Left renal pelvis (tissue), 4 donors: ENCODE results near the gene ELAPOR2. TPM values are rescaled to one million over a fixed set of nuclear protein-coding genes. Genes with fewer than 3 reads are reported as not detected.
"Not testable (repeated sequence)": the region's sequence is repeated elsewhere in the genome, so short reads cannot be mapped to it uniquely, and the experiment has no call there.

Experiments used
- DNase-seq, 4 donors: peaks; one replicate each; pipeline ENCODE4 v3.0.0-alpha.2; 2013; ENCODE audit warnings: low read depth in 4 of 4, low spot score in 3 of 4
- polyA plus RNA-seq, 4 donors: library from polyadenylated mRNA; unstranded; fragments of 120-200 nt; gene quantifications; one replicate each; pipeline ENCODE4 v1.2.1, GENCODE V29; 2013; ENCODE audit not compliant: insufficient read length in 4 of 4

Gene ELAPOR2, protein sequence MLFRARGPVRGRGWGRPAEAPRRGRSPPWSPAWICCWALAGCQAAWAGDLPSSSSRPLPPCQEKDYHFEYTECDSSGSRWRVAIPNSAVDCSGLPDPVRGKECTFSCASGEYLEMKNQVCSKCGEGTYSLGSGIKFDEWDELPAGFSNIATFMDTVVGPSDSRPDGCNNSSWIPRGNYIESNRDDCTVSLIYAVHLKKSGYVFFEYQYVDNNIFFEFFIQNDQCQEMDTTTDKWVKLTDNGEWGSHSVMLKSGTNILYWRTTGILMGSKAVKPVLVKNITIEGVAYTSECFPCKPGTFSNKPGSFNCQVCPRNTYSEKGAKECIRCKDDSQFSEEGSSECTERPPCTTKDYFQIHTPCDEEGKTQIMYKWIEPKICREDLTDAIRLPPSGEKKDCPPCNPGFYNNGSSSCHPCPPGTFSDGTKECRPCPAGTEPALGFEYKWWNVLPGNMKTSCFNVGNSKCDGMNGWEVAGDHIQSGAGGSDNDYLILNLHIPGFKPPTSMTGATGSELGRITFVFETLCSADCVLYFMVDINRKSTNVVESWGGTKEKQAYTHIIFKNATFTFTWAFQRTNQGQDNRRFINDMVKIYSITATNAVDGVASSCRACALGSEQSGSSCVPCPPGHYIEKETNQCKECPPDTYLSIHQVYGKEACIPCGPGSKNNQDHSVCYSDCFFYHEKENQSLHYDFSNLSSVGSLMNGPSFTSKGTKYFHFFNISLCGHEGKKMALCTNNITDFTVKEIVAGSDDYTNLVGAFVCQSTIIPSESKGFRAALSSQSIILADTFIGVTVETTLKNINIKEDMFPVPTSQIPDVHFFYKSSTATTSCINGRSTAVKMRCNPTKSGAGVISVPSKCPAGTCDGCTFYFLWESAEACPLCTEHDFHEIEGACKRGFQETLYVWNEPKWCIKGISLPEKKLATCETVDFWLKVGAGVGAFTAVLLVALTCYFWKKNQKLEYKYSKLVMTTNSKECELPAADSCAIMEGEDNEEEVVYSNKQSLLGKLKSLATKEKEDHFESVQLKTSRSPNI
- polyA plus RNA-seq: 1 to 10 TPM; 2.9 to 7.7 (median 6.9) TPM

DNA sequence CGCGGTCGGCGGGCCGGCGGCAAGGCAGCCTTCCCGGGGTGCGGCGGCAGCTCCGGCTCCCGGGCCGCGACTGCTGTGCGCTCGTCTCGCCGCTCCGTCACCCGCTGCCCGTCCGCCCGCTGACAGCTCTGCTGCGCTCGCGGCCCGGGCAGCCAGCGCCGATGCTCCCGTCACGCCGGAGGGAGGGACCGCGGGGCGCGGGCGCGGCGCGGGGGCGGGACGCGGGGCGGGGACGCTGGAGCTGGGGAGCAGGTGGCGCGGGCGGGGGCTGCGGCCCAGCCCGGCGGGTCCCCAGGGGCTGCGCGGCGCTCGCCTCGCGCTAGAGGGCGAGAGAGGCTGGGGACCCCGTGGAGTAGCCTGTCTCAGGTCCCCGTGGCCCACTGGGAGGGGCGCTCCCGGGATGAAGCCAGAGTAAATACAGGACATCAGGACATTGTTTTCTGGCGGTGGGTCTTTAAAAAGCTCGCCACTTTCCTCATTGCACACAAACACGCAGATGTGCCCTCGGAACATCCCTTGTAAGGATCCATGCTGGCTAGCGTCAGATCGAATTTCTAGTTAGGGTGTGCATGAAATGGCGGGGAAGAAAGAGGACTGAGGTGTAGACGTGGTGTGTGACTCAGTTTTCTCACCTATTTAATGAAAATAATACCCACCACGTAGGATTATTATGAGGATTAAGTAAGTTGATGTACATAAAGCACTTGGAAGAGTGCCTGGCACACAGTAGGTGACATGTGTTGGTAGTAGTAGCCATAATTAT is at the start of gene ELAPOR2:
TSS of gene ELAPOR2 (minus strand) at position 130 of the 763 bp plus-strand sequence. CDS start 141 bp downstream, outside the sequence.
- peak; percentile 41 to 63 (median 50) for DNase-seq

DNA sequence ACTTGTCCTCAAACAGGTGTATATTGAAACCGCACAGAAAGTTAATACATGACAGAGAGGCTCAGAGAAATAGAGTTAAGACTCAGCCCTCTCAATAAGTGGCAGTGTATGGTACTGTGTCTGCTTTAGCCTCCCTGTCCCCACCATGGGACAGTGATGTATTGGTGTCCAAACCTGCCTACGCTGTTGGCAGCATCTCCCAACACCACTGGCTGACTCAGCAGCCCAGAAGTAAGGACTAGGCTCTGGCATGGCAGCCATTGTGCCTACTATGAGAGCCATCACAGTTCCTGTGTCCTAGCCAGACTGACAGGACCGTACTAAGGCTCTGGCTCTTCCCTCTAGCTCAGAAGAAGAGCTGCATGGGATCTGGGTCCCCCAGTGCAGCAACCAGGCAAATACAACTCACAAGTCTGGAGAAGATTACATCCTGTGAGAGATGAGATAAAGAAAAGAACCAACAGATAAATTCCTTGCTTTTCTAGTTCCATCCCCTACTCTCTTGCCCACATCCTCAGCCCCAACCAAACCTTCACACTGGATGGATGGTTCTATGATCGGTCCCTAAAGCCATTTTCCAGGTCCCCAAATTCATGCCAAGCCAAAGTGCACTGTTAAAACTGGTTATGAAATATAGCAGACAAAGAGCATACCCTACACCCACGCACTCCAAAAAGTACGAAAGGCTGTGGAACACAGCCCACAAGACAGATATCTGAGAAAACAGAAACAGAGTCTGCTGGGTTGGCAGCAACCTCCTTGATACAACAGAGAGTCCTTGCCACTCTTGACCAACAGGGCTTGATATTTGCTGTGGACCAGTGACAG is 48.7 kb upstream of the ELAPOR2 start:
- DNase-seq: no peak

DNA sequence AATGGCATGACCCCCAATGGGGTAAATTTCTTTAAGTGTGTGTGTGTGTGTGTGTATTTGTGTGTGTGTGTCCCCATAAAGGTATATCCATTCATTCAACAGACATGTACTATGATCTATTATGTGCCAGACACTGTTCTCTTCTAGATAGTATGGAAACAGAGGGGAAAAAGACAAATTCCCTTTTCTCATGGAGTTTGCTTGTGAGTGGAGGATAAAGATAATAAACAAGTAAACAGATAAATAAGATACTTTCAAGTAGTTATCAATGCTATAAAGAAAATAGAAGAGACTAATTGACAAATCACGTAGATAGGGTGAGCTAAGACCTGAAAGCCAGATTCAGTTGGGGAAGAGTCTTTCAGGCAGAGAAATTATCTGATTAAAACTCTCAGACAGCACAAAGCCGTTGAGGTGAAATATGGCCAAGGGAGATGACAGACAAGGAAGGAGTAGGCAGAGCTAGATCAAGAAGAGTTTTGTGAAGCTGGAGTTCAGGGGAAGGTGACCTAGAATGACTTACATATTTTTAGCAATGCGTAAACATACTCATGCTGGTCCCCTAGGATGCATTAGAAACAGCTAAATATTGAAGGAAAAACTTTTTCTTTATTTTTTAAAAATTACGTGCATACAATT is 47.6 kb upstream of the ELAPOR2 start:
- no peak for DNase-seq

DNA sequence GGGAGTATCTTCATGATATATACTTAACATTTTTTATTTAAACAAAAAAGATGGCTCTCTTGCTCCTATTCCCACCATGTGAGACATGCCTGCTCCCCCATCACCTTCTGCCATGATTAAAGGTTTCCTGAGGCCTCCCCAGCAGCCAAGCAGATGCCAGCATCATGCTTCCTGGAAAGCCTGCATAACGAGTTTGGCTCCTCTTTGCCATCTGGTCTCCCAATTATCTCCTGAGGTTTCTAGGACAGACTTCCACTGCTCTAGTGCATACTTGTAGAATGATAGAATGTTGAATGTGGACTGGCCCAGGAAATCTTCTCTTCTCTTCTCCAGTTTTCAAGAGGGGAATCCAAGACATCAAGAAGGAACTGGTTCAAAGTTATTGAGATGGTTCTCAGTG is 45.9 kb upstream of the ELAPOR2 start:
- DNase-seq: no peak

DNA sequence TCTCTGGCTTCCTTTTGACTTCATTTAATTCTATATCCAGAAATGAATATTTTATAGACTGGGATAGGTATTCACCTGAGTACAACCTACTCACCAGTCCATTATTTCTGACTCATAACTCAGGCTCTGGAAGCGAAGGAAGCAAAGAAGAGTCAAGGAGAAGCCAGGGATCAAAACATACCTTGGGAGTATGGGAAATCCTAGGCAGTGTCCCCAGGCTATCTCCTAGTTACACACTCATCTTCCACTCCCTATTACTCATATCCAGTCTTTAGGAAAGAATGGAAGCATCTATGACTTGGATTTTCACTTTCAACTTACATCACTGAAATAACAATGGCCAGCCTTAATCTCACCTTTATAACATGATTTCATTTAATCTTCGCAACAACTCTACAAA is 40.9 kb upstream of the ELAPOR2 start:
- DNase-seq: no peak

DNA sequence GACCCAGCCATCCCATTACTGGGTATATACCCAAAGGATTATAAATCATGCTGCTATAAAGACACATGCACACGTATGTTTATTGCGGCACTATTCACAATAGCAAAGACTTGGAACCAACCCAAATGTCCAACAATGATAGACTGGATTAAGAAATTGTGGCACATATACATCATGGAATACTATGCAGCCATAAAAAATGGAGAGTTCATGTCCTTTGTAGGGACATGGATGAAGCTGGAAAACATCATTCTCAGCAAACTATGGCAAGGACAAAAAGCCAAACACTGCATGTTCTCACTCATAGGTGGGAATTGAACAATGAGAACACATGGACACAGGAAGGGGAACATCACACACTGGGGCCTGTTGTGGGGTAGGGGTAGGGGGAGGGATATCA is 37.9 kb upstream of the ELAPOR2 start:
- not testable (repeated sequence) for DNase-seq

DNA sequence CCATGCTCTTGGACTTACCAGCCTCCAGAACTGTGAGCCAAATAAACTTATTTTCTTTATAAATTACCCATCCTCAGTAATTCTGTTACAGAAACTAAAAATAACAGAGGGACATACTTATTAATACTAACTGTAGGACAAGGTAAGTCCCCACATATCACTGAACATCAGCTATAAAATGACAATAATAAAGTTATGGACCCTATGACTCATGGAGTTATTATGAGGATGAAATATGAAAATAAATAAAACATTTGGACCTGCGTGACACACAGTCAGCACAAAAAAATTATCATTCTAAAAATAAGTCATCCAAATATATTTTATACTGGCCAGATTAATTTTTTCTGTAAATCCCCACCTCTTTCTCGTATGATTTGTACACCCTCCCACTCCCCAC is 34.9 kb upstream of the ELAPOR2 start:
- DNase-seq: no peak

DNA sequence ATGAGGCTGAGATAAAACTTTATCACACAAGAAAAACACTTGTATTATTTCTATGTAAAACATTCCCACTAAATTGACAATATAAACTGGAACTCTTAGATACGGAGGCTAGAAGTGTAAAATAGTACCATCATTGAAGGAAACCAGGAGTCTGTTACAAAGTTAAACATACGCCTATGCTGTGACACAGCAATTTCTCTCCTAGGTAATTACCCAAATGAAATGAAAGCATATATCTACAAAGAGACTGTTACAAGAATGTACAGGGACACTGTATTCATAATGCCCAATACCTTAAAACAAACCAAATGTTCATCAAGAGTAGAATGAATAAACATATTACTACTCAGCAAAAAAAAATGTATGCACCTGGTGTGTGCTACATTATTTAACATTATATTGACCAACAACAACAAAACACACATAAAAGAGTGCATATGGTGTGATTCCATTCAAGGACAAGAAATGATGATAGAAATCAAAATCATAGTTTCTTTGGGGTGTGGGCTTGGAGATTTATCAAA is 33.2 kb upstream of the ELAPOR2 start:
- DNase-seq: no peak

DNA sequence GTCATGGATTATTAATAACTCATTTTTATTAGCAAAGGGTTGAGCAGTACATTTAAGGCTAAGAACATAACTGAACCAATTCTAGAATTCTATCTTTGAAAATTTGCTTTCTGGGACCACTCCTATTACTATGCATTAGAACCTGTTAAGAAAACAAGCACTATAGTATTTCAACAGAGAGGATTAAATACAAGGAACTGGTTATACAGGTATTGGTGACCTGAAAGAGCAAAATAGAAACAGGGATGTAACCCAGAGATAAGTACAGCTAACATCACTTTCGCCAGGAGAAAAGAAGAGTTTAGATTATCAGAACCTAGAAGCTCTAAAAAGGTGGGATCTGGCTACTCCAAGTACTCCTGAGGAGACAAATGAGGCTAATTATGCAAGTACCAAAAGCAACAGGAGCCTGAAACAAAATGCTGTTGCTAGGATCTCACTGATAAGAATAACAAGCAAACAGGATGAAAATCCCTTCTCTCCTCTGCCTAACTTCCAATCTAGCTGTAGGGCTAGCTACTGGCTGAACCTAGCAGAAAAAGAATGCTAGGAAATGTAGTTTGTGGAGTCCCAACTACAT is 32.1 kb upstream of the ELAPOR2 start:
- no peak for DNase-seq

DNA sequence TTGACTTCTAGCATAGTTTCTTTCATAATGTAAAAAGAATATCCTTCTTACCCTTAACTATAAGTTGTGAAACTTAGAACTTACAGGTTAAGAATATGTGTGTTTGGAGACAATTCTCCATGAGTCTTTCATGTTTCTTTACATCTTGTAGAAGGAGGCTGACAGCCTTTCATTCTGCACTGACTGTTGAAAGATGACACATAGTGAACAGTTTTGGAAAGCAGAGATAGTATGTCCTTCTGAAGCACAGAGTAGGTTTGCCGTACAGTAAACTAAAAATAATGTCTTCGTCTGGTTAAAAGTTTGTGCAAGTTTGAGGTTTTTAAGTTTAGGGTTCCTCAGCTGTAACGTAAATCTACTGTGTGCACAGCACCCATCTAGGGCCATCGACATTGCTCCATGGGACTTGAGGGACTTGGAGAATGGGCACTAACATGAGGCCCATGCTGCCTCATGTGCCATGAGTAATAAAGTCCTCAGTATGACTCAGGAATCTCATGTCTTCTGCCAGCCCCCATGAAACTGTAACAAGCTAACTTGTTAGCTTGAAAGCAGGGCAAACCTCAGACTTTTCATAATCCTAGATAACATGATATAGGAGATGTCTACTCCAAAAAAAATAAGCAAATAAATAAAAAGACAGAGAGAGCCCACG is 24.5 kb upstream of the ELAPOR2 start:
- DNase-seq: no peak

DNA sequence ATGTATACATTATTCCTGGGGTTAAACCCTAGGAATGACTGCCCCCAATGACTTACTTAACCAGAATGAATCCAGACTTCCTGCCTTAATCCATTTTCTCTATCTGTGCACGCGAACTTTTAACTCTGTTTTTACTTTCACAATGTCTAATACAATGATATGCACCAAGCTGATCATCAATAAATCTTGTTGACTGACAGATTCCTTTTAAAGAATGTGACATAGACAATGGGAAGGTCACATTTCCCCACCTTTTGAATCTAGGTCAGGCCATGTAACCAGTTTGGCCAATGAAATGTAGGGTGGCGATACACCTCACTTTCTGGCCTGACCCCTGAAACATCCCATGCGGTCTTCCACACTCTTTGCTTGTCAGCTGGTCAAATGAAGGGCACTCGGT is 23.2 kb upstream of the ELAPOR2 start:
- DNase-seq: no peak

DNA sequence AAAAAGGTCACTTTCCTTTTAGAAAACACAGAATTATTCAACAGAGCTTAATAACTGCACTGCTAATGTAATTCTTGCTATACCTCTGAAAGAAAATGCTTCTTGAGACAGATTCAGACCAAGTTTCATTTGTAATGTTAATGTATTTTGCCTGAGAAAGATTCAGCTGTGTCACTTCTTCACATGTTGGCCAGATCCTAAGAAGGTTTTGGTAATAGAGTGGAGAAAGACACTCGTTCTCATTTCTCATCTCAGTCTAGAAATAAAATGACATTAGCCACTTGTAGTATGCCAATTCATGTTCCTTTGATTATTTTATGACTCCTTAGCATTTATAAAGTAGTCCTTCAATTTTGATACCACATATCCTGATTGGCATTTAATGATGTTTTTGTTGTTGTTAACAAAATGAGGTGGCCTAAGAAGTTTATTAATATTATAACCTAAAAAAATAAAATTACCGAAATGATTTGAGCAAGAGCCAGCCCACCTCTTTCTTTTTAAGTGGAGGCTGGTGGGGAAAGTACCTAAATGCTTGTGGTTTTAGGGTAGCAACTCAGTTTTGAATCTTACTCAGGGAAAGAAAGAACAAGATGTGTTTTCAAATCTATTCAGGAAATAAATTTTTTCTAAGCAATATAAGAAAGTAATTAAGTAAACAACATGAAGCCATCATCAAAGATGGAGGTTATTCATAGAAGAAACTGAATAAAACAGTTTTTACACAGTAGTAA is 16.4 kb upstream of the ELAPOR2 start:
- no peak for DNase-seq

DNA sequence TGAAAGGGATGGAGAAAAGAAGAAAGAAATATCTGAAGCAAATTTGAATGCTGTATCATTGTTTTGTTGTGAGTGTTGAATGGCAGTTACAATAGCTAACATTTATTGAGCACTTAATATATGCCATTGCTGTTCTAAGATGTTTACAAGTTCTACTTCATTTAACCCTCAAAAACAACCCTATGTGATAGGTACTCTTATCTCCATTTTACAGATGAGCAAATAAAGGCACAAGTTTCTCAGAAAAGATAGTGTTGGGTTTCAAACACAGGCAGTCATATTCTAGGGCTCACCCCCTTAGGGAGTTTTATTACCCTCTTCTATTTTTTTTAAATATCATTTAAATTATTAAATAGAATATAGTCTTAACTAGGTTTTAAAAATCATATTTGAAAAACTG is 8.3 kb upstream of the ELAPOR2 start:
- DNase-seq: no peak

DNA sequence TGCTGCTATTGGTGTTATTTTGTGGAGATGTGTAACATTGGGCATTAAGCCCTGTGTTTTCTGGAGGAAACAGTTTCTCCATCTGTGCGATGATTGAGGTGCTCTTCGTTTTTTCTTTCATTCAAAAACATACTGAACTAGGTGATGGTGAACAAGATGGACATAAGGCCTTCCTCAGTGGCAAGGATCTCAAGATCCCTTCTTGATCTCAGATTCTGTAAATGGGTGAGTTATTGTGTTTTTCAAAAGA is 759 bp upstream of the ELAPOR2 start:
- no peak for DNase-seq

DNA sequence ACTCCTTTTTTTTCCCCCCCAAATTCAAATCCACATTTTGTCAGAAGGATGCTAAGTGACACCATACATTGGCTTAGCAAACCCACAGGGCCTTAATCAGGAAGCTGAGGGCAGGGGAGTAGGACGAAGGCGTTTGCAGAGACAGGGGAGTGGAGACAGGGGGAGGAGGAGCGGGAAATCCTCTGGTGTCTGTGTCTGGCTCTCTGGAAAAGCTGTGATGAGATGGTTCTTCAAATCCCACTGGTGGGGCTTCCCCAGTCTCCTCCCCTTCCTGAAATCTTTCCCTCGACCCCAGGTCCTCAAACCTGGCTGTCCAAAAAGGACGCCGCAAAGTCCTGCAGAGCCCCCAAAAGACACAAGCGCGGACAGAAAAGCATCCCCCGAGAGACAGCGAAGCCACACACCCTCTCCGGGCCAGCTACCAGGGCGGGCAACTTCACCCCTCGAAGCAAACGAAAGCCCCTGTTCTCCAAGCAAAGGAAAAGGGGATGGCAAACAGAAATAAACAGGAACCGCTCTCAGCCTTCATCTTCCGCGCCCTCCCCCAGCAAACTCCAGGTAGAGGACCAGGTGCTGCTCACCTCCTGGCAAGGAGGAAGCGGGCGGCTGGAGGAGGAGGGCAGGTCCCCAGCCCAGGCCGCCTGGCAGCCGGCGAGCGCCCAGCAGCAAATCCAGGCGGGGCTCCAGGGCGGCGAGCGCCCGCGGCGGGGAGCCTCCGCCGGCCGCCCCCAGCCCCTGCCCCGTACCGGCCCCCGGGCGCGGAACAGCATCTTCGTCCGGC is 520 bp downstream of the ELAPOR2 start:
- DNase-seq: no peak

DNA sequence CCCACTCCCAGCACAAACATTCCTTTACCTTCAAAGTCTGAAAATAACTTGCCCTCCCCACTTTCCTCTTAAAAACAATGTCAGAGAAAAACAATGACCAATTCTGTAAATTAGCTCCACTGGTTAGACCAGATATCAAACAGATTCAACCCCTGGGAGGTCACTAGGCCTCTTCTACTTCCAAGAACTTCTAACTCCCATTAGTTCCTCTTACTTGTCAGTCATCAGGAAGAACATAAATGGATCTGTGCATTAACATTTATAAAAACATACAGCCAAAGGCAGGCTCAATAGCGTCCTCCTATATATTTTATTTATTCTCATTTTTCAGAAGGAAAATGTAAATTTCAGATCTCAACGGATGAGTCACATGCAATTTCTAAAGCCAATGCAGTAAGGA is 2.2 kb downstream of the ELAPOR2 start:
- no peak for DNase-seq

DNA sequence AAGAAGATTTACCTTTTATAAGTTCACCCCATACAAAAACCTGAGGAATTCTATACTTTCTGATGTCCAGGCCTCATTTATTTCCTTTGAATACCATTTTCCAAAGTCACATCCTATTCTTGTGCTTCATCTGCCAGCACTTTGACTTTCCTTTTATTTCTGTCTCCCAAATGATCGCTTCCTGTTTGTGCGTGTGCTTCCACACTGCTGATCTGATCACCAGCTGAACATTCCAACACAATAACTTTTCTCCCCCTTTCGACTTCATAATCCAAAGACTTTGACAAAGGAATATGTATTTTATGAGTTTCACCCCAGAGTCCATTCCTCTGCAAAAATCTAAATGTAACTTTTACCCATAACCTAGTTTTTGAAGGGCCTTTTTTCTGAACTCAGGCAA is 3.1 kb downstream of the ELAPOR2 start:
- DNase-seq: no peak
